GM12878 (cell line): ENCODE results near the gene APLP2. TPM values are rescaled to one million over a fixed set of nuclear protein-coding genes. Genes with fewer than 3 reads are reported as not detected.

Source experiments
- ATAC-seq: fragments of 200-7000 bp; cut with Tn5 transposase; 3 replicates; pipeline ENCODE4 v1.9.1; 2020; ENCODE audit warnings: mild to moderate bottlenecking, moderate library complexity
- BruUV-seq: library from RNA; stranded (reverse); fragments of 400-500 nt; replicated peaks from 2 replicates; lab custom pipeline; 2021; lab: Mats Ljungman, UMichigan
- CTCF ChIA-PET: fragments of 300-600 bp; sonication (Branson Sonifier 250); formaldehyde crosslinking; extraction: SDS; loops from one replicate; lab custom pipeline; 2021; ENCODE audit warnings: inconsistent platforms; lab: Yijun Ruan, JAX
- POLR2A ChIA-PET: fragments of 350-600 bp; formaldehyde crosslinking; extraction: SDS; loops from one replicate; lab custom pipeline; 2021; ENCODE audit warnings: inconsistent platforms; lab: Charles Lee
- RAD21 ChIA-PET: fragments of 300-600 bp; sonication (Branson Sonifier 250); formaldehyde crosslinking; loops from one replicate; lab custom pipeline; 2023; ENCODE audit warnings: antibody characterized with exemption; ENCODE audit not compliant: unreplicated experiment; lab: Charles Lee
- SMC1A ChIA-PET: fragments of 300-600 bp; sonication (Branson Sonifier 250); formaldehyde crosslinking; loops from one replicate; lab custom pipeline; 2023; ENCODE audit not compliant: unreplicated experiment, uncharacterized antibody; lab: Charles Lee
- DNase-seq: peaks from one replicate; pipeline ENCODE4 v3.0.0-alpha.2; 2011; ENCODE audit warnings: low read depth, low spot score
- FAIRE-seq: peaks from 3 replicates; lab custom pipeline; 2011; peaks lifted over from hg19 to GRCh38; lab: Jason Lieb, UNC
- H2AFZ ChIP-seq: 2 replicates; pipeline ENCODE4 v1.6.0; 2011; ENCODE audit warnings: low read depth, low read length, control low read depth; ENCODE audit not compliant: control insufficient read depth
- H3K27ac ChIP-seq: 2 replicates; pipeline ENCODE4 v1.5.1; 2011; ENCODE audit warnings: control low read depth; ENCODE audit not compliant: control insufficient read depth, insufficient read depth
- H3K27me3 ChIP-seq, 2 experiments: replicated peaks in 1 of 2; 2 replicates each; pipeline versions ENCODE4 v1.6.0 to v1.6.1; 2011; ENCODE audit warnings: low read length in 1 of 2; ENCODE audit not compliant: control insufficient read depth in 2 of 2, insufficient read depth in 2 of 2
- H3K36me3 ChIP-seq, 2 experiments: 2 replicates each; pipeline ENCODE4 v1.5.1; 2011; ENCODE audit warnings: low read length in 1 of 2; ENCODE audit not compliant: control insufficient read depth in 2 of 2, insufficient read depth in 2 of 2
- H3K4me1 ChIP-seq: 2 replicates; pipeline ENCODE4 v1.6.1; 2011; ENCODE audit warnings: mild to moderate bottlenecking, low read length, moderate library complexity, mixed read lengths; ENCODE audit not compliant: control insufficient read depth, insufficient read depth
- H3K4me2 ChIP-seq: 2 replicates; pipeline ENCODE4 v1.6.0; 2011; ENCODE audit warnings: control low read depth; ENCODE audit not compliant: control insufficient read depth, insufficient read depth
- H3K4me3 ChIP-seq: fragments of 200-600 bp; sonication (generic); 2 replicates; pipeline ENCODE4 v1.5.1; 2016
- H3K79me2 ChIP-seq: 2 replicates; pipeline ENCODE4 v1.6.0; 2011; ENCODE audit warnings: low read length; ENCODE audit not compliant: control insufficient read depth, insufficient read depth
- H3K9ac ChIP-seq: 2 replicates; pipeline ENCODE4 v1.8.0; 2011; ENCODE audit warnings: low read length, control low read depth, mixed read lengths; ENCODE audit not compliant: control insufficient read depth, insufficient read depth
- H3K9me3 ChIP-seq: replicated peaks from 3 replicates; pipeline ENCODE4 v1.5.1; 2011; ENCODE audit warnings: mild to moderate bottlenecking, low read length; ENCODE audit not compliant: control insufficient read depth, insufficient read depth
- H4K20me1 ChIP-seq: 2 replicates; pipeline ENCODE4 v1.6.0; 2011; ENCODE audit not compliant: control insufficient read depth, insufficient read depth
- ATF7 ChIP-seq: fragments of 450-650 bp; IDR thresholded peaks from 2 replicates; pipeline ENCODE4 v1.6.1; 2016; ENCODE audit warnings: low read depth, mild to moderate bottlenecking
- BHLHE40 ChIP-seq, 2 experiments: fragments of 450-650 bp in 1 of 2; IDR thresholded peaks; 2 replicates each; pipeline ENCODE4 v1.6.1; 2011 to 2017; ENCODE audit warnings: low read depth in 2 of 2, borderline replicate concordance in 1 of 2, improper control_type of control experiment in 1 of 2, low read length in 1 of 2, mild to moderate bottlenecking in 1 of 2
- CEBPB ChIP-seq, 2 experiments: fragments of 150-350 bp in 1 of 2; IDR thresholded peaks; 2 replicates each; pipeline ENCODE4 v1.6.1; 2012 to 2014; ENCODE audit warnings: low read depth in 2 of 2, low read length in 2 of 2, borderline replicate concordance in 1 of 2, inconsistent platforms in 1 of 2
- EP300 ChIP-seq, 2 experiments: fragments of 150-350 bp in 1 of 2; IDR thresholded peaks; 2 replicates each; pipeline ENCODE4 v1.6.1; 2011 to 2012; ENCODE audit warnings: low read depth in 2 of 2, low read length in 2 of 2, borderline replicate concordance in 1 of 2, improper control_type of control experiment in 1 of 2, inconsistent platforms in 1 of 2; ENCODE audit not compliant: control insufficient read depth in 1 of 2
- ESRRA ChIP-seq: IDR thresholded peaks from 2 replicates; pipeline ENCODE4 v1.6.1; 2012; ENCODE audit warnings: mild to moderate bottlenecking, low read length, improper control_type of control experiment
- IKZF1 ChIP-seq: fragments of 450-650 bp; conservative IDR thresholded peaks from 2 replicates; pipeline ENCODE4 v1.6.1; 2017; ENCODE audit warnings: antibody characterized with exemption, mild to moderate bottlenecking
- MYC ChIP-seq: IDR thresholded peaks from 2 replicates; pipeline ENCODE4 v1.6.1; 2011; ENCODE audit warnings: mild to moderate bottlenecking, low read length, moderate library complexity, inconsistent platforms; ENCODE audit not compliant: insufficient read depth, insufficient replicate concordance, insufficient read length, severe bottlenecking
- PAX8 ChIP-seq: fragments of 450-650 bp; IDR thresholded peaks from 2 replicates; pipeline ENCODE4 v1.6.1; 2017; ENCODE audit warnings: mild to moderate bottlenecking, moderate library complexity
- SMAD1 ChIP-seq: fragments of 450-650 bp; IDR thresholded peaks from 2 replicates; pipeline ENCODE4 v1.6.1; 2018; ENCODE audit warnings: mild to moderate bottlenecking, low read depth; ENCODE audit not compliant: partially characterized antibody
- SMAD5 ChIP-seq: IDR thresholded peaks from 2 replicates; pipeline ENCODE4 v1.6.1; 2016; ENCODE audit warnings: antibody characterized with exemption, low read depth
- SMARCA5 ChIP-seq: fragments of 450-650 bp; IDR thresholded peaks from 2 replicates; pipeline ENCODE4 v1.6.1; 2017; ENCODE audit warnings: mild to moderate bottlenecking
- SMC3 ChIP-seq: IDR thresholded peaks from 2 replicates; pipeline ENCODE4 v1.6.1; 2011; ENCODE audit warnings: low read length, improper control_type of control experiment, borderline replicate concordance
- TAF1 ChIP-seq: IDR thresholded peaks from 2 replicates; pipeline ENCODE4 v1.6.1; 2011; ENCODE audit warnings: mild to moderate bottlenecking, low read depth, low read length, borderline replicate concordance
- WRNIP1 ChIP-seq: IDR thresholded peaks from 2 replicates; pipeline ENCODE4 v1.6.1; 2011; ENCODE audit warnings: low read depth, low read length, improper control_type of control experiment, borderline replicate concordance
- YBX1 ChIP-seq: fragments of 450-650 bp; IDR thresholded peaks from 2 replicates; pipeline ENCODE4 v1.6.1; 2016; ENCODE audit warnings: antibody characterized with exemption
- WGBS: methylation state at CpG from one replicate; pipeline ENCODE4 v1.1.6; 2016; ENCODE audit warnings: low lambda C conversion rate; ENCODE audit not compliant: insufficient replicate concordance, insufficient coverage; ENCODE audit errors: missing lambda C conversion rate; 5-methylcytosine and 5-hydroxymethylcytosine counted together
- in situ Hi-C: fragments of 300-500 bp; cut with MboI; formaldehyde crosslinking; loops from 9 replicates; pipeline ENCODE4 v1.14.3; 2018; ENCODE audit warnings: mixed read lengths
- intact Hi-C: fragments of 100-400 bp; cut with micrococcal nuclease; formaldehyde crosslinking; loops from one replicate; pipeline ENCODE4 v1.14.2; 2022; ENCODE audit not compliant: unreplicated experiment
- polyA plus RNA-seq, 11 experiments: library from polyadenylated mRNA; depleted of rRNA in 4 of 11; unstranded in 6 of 11; stranded (reverse) in 5 of 11; fragments of >200 nt; fragmentation: Nextera tagmentation in 4 of 11; fragmentation: Illumina TruSeq in 1 of 11; extraction: Ambion mirVana in 4 of 11; extraction: Trizol in 1 of 11; gene quantifications; 1 replicate in 1 of 11; 2 replicates in 10 of 11; pipeline versions ENCODE4 v1.2.1 to v1.2.3, GENCODE V29; 2011 to 2016; ENCODE audit warnings: inconsistent platforms in 2 of 11, missing spikeins in 2 of 11, low read depth in 1 of 11
- total RNA-seq, 4 experiments: library from RNA; depleted of rRNA in 3 of 4; stranded (reverse); fragments of >200 nt in 3 of 4; fragmentation: Illumina TruSeq in 1 of 4; extraction: Trizol in 1 of 4; gene quantifications; 2 replicates each; pipeline versions ENCODE4 v1.2.1 to v1.2.3, GENCODE V29; 2013 to 2021
- TF ChIP-seq, protein P1 (sequence below): IDR thresholded peaks from 2 replicates; pipeline ENCODE4 v1.6.1; 2012; ENCODE audit warnings: improper control_type of control experiment, low read depth, low read length; ENCODE audit not compliant: insufficient replicate concordance

Gene APLP2
- total and polyA plus RNA-seq, 10 of the 15 experiments (the other 5 are each of a cell fraction or from before 2014, with no cell fraction given): 2.3 to 38.8 (median 21.3) TPM

DNA sequence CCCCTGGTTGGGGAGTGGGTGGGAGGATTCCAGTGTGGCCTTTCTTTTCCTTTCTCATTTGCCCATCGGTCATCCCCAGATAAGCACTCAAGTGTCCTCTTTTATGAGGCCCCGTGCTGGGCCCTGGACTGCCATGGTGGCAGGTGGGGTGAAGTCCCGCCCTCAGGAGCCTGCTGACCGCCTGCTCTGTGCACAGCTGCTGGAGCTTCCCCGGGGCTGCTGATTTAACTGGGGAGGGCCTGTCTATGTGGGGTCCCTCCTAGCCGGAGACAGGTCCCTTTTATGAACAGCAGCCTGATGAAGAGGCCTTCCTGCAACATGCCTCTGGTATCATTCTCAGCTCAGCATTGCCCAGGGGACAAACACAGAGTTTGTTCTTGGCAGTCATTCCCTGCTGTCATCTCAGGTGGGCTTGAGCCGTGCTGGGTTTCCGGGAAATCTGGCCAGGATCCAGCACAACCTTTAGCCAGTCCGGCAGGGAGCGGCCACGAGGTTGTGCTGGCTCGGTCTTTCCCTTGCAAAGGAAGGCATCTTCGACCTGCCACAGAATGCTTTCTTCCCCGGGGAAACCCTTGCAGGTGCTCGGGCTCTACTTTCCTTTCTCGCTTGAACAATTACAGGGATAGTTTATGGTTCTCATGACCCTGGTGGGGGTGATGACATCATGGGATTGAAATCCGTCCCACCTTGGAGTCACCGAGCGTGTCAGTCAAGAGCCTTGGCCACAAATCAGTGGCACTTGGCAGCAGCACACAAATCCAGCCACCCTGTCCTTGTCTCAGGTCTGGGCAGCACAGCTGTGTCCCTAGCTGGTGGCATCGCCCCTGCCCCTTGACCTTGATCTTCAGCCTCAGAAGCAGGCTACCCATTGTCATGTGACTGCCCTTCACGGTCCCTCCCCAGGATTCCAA, 110.0 kb downstream of the APLP2 start:
- CTCF ChIA-PET: interaction anchor here (1.1 to 2.0 kb wide), 2 partner anchors 12 to 31 kb away, joined by 4 to 6 read pairs; no protein-coding TSS in a partner anchor
- Histone ChIP-seq H3K4me3 (no peak overlapping the region), H3K79me2 (no peaks in the 10 kb centered on the region), H3K27ac (no peak overlapping the region), H3K9ac (no peak overlapping the region), H3K9me3 (no peaks in the 10 kb centered on the region; the same call in 2 of the 3 replicates), H3K4me1 (peaks cover 35% of the 10 kb centered on the region), H3K4me2 (no peak overlapping the region), H4K20me1 (no peaks in the 10 kb centered on the region), H3K27me3 (no peaks in the 10 kb centered on the region), H3K36me3 (no peaks in the 10 kb centered on the region), H2AFZ (no peak overlapping the region)
- RAD21 ChIA-PET: interaction anchor here (2.4 kb wide), 1 partner anchor 29 kb away, joined by 17 read pairs; no protein-coding TSS in a partner anchor
- no peak for DNase-seq
- intact Hi-C loops: loop anchor here (5.0 kb wide), 1 partner anchor 32 kb away; no protein-coding TSS in a partner anchor
- in situ Hi-C loops: no loop called here
- WGBS: 47% methylated on average over 21 of the region's 21 CpGs
- peak; percentile 7 for ATAC-seq
- FAIRE-seq: no peak
- POLR2A ChIA-PET: interaction anchor here (0.5 to 1.5 kb wide), 5 partner anchors 12 to 220 kb away, joined by 3 to 7 read pairs (median 6); no protein-coding TSS in a partner anchor
- SMC1A ChIA-PET: interaction anchor here (2.1 to 5.2 kb wide), 3 partner anchors 12 to 28 kb away, joined by 5 to 37 read pairs (median 21); no protein-coding TSS in a partner anchor
- BruUV-seq: no TSS peak
- TF ChIP-seq PAX8: no peak
- no peak for TF ChIP-seq MYC
- TF ChIP-seq EP300 (IDR thresholded peaks at IDR 0.05; ENCODE audit: borderline replicate concordance in 1 of 2, control insufficient read depth in 1 of 2, low read depth in 2 of 2, low read length in 2 of 2): no peak
- no peak for TF ChIP-seq ESRRA
- TF ChIP-seq TAF1: no peak
- TF ChIP-seq SMC3: no peak
- no peak for TF ChIP-seq WRNIP1
- no peak for TF ChIP-seq SMAD5
- no peak for TF ChIP-seq YBX1
- TF ChIP-seq BHLHE40 (IDR thresholded peaks at IDR 0.05; ENCODE audit: borderline replicate concordance in 1 of 2, low read depth in 2 of 2, low read length in 1 of 2): peak in 1 of 2 experiments; percentile 6; a peak in 1 of 4 replicates
- 0 out of 2 replicates have a peak, but pooled peaks have one; percentile 2 for TF ChIP-seq IKZF1
- peak; percentile 59 for TF ChIP-seq ATF7
- TF ChIP-seq SMARCA5: no peak
- TF ChIP-seq CEBPB (IDR thresholded peaks at IDR 0.05; ENCODE audit: borderline replicate concordance in 1 of 2, low read depth in 2 of 2, low read length in 2 of 2): no peak
- no peak for TF ChIP-seq SMAD1
- TF ChIP-seq, protein P1, sequence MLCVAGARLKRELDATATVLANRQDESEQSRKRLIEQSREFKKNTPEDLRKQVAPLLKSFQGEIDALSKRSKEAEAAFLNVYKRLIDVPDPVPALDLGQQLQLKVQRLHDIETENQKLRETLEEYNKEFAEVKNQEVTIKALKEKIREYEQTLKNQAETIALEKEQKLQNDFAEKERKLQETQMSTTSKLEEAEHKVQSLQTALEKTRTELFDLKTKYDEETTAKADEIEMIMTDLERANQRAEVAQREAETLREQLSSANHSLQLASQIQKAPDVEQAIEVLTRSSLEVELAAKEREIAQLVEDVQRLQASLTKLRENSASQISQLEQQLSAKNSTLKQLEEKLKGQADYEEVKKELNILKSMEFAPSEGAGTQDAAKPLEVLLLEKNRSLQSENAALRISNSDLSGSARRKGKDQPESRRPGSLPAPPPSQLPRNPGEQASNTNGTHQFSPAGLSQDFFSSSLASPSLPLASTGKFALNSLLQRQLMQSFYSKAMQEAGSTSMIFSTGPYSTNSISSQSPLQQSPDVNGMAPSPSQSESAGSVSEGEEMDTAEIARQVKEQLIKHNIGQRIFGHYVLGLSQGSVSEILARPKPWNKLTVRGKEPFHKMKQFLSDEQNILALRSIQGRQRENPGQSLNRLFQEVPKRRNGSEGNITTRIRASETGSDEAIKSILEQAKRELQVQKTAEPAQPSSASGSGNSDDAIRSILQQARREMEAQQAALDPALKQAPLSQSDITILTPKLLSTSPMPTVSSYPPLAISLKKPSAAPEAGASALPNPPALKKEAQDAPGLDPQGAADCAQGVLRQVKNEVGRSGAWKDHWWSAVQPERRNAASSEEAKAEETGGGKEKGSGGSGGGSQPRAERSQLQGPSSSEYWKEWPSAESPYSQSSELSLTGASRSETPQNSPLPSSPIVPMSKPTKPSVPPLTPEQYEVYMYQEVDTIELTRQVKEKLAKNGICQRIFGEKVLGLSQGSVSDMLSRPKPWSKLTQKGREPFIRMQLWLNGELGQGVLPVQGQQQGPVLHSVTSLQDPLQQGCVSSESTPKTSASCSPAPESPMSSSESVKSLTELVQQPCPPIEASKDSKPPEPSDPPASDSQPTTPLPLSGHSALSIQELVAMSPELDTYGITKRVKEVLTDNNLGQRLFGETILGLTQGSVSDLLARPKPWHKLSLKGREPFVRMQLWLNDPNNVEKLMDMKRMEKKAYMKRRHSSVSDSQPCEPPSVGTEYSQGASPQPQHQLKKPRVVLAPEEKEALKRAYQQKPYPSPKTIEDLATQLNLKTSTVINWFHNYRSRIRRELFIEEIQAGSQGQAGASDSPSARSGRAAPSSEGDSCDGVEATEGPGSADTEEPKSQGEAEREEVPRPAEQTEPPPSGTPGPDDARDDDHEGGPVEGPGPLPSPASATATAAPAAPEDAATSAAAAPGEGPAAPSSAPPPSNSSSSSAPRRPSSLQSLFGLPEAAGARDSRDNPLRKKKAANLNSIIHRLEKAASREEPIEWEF: no peak
